GM20000 (cell line): ENCODE data around the gene NUDT4.

Experiments used
- DNase-seq: peaks from one replicate; pipeline ENCODE4 v3.0.0; 2012; ENCODE audit warnings: low spot score
- CTCF ChIP-seq: IDR thresholded peaks from 2 replicates; pipeline ENCODE4 v1.5.1; 2012; ENCODE audit warnings: mild to moderate bottlenecking, control low read depth; ENCODE audit errors: extremely low read depth, missing control alignments

The NUDT4 gene

DNA sequence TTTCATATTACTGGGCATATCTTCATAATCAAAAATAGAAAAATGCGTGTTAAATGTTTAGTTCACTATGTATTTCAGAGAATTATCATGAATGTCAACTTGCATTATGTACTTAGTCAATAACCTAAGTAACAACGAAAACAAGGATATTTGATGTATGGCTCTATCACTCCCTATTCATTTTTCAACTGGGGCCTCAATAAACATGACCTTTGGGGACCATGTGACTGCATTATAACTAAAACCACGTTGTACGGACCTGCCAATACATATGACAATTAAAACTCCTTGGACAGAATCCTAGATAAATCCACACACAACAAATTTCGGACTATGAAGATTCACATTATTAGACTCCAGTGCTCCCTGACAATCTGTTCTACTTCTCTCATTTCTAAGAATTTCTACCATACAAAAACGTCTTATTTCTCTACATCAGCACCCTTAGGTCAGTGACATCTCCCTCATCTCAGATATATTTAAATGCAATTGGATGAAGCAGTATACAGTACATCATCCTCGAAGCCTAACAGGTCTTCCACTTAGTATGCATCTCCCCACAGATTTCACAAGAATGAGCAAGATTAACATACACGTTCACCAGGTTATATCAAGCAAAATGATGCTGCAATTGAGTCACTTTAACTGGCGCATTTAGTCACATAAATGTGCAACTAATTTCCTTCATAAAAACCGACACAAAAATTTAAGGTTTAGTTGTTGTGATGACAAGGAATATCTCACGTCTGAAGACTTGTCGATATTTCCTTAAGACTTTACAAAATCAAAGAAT, 62.5 kb downstream of the NUDT4 start:
- no peak for TF ChIP-seq CTCF
- DNase-seq = no peak

DNA sequence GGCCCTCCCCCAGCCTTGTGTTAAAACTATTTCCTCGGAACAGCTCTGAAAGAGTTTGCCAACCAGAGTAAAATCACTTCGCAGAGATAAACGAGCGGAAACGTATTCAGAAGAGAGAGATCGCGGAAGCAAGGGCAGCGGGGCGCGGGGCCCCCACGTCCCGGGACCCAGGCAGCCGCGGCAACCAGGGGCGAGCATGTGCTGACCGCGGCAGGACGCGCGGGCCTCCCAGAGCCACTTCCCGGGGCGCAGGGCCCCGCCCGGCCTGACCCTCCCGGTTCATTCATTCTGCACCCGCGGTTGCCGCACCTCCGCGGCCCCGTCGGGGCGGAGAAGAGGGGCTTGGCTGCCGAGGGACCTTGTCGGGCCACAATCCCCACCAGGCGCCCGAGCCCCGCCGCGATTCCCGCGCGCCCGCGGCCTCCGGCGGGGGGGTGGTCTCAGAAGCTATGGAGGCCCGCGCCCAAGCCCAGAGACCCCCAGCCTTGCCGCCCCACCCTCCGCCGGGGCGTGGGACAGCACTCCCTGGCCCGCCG, 63.4 kb downstream of the NUDT4 start:
- TF ChIP-seq CTCF = no peak
- DNase-seq = peak; percentile 48

GRCh38 chr12:93441617-93442410, 64.1 kb downstream of the NUDT4 start, which contains the start of gene UBE2N:
TSS of gene UBE2N (minus strand) at chr12:93441947. CDS start at chr12:93441884, 63 bp downstream.
- TF ChIP-seq CTCF = no peak
- peak; percentile 96 for DNase-seq

GRCh38 chr12:93442411-93443340, 65.0 kb downstream of the NUDT4 start:
- DNase-seq = no peak
- no peak for TF ChIP-seq CTCF

- TF ChIP-seq CTCF = no peak
- no peak for DNase-seq
Observed at GRCh38 chr12:93443576-93443975, 65.9 kb downstream of the NUDT4 start.

GRCh38 chr12:93447555-93448290, 70.0 kb downstream of the NUDT4 start:
- TF ChIP-seq CTCF = no peak
- no peak for DNase-seq
